A673 (cell line): ENCODE measurements around the gene ENO1.

Source experiments
- CTCF ChIP-seq: fragments of 300-800, 200-600 bp; sonication (generic); conservative IDR thresholded peaks from 2 replicates; pipeline ENCODE4 v1.5.1; 2017; ENCODE audit warnings: low read depth, mild to moderate bottlenecking, antibody characterized with exemption, low read length, moderate library complexity, mixed read lengths
- EZH2 ChIP-seq: fragments of 200-600 bp; sonication (generic); IDR thresholded peaks from 2 replicates; pipeline ENCODE4 v1.6.1; 2017; ENCODE audit warnings: borderline replicate concordance, low read depth, mild to moderate bottlenecking, mixed read lengths, antibody characterized with exemption, low read length; ENCODE audit not compliant: poor library complexity, severe bottlenecking

GRCh38 chr1:8878448-8878697 is at the start of gene ENO1:
- TF ChIP-seq CTCF (no peak), EZH2 (no peak)
